Measurements from ENCODE around the gene STX3.
A peak's percentile ranks its signal among the peaks of the same experiment; 100 is the strongest.

Gene STX3

DNA sequence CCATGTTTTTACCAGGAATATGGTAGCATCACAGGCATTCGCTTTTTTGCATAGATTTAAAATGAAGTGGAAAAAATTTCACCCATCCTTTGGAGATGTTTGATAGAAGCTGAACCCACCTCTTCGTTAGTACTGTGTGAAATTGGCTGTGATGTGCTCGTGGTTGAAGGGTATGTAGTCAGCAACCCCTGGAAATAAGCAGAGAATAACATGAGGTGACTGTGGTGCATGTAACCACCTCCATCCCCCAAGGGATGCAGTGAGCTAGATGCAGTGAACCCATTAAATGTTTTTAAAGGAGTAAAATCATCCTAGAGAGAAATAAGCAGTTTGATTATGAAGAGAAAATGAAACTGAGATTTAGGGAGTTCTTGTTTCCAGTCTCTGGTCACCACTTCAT, 74.2 kb downstream of the STX3 start:
- TF ChIP-seq, protein P1, sequence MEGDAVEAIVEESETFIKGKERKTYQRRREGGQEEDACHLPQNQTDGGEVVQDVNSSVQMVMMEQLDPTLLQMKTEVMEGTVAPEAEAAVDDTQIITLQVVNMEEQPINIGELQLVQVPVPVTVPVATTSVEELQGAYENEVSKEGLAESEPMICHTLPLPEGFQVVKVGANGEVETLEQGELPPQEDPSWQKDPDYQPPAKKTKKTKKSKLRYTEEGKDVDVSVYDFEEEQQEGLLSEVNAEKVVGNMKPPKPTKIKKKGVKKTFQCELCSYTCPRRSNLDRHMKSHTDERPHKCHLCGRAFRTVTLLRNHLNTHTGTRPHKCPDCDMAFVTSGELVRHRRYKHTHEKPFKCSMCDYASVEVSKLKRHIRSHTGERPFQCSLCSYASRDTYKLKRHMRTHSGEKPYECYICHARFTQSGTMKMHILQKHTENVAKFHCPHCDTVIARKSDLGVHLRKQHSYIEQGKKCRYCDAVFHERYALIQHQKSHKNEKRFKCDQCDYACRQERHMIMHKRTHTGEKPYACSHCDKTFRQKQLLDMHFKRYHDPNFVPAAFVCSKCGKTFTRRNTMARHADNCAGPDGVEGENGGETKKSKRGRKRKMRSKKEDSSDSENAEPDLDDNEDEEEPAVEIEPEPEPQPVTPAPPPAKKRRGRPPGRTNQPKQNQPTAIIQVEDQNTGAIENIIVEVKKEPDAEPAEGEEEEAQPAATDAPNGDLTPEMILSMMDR (IDR thresholded peaks at IDR 0.05; ENCODE audit: low read depth, low read length), result no peak
- no peak for TF ChIP-seq EZH2phosphoT487 (IDR thresholded peaks at IDR 0.05; ENCODE audit: low read depth)
- peak overlapping the region; percentile 23; the same call in 1 of the 2 replicates for H3K4me2 ChIP-seq (ENCODE audit: low read length)
- no peaks in the 10 kb centered on the region for H4K20me1 ChIP-seq (ENCODE audit: insufficient read depth, low read length)
- peak overlapping the region; percentile 27; the same call in 1 of the 2 replicates for H2AFZ ChIP-seq (ENCODE audit: low read depth, low read length)
- H3K9ac ChIP-seq (ENCODE audit: low read length), result no peak overlapping the region
- no peak overlapping the region for H3K4me3 ChIP-seq (ENCODE audit: low read length)
- H3K79me2 ChIP-seq (ENCODE audit: low read length), result no peaks in the 10 kb centered on the region
- no peak overlapping the region for H3K27ac ChIP-seq (ENCODE audit: low read length)
- no peaks in the 10 kb centered on the region for H3K9me3 ChIP-seq (ENCODE audit: insufficient read depth, low read length)
- no peaks in the 10 kb centered on the region for H3K27me3 ChIP-seq (ENCODE audit: low read depth, low read length)
- H3K4me1 ChIP-seq (ENCODE audit: low read length), result no peaks in the 10 kb centered on the region
- H3K36me3 ChIP-seq (replicated peaks; ENCODE audit: low read depth, low read length), result no peaks in the 10 kb centered on the region

DNA sequence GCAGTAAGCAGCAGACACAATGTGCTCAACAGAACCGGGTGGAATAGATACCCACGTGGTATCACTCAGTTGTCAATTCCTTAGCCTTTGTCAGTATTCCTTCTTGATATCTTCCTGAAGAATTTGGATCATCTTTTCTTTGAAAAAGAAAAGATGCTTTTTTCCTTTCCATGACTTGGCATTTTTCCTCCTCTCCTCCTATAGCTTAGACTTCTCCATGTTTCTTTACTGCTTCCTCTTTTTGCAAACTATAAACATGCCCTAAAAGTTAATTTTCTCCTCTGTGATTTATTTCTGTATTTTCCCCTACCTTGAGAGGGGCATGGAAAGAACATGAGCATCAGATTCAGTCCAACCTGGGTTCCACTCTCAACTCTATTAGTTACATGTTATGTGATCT, 78.4 kb downstream of the STX3 start:
- TF ChIP-seq, protein P1 (IDR thresholded peaks at IDR 0.05; ENCODE audit: low read depth, low read length), result no peak
- no peak for TF ChIP-seq EZH2phosphoT487 (IDR thresholded peaks at IDR 0.05; ENCODE audit: low read depth)
- peaks cover 6% of the 10 kb centered on the region; the same call in 1 of the 2 replicates for H3K27me3 ChIP-seq (ENCODE audit: low read depth, low read length)
- no peaks in the 10 kb centered on the region for H3K36me3 ChIP-seq (replicated peaks; ENCODE audit: low read depth, low read length)
- no peaks in the 10 kb centered on the region for H3K4me1 ChIP-seq (ENCODE audit: low read length)
- no peak overlapping the region for H2AFZ ChIP-seq (ENCODE audit: low read depth, low read length)
- no peak overlapping the region for H3K4me2 ChIP-seq (ENCODE audit: low read length)
- H3K9ac ChIP-seq (ENCODE audit: low read length), result no peak overlapping the region
- H3K9me3 ChIP-seq (ENCODE audit: insufficient read depth, low read length), result no peaks in the 10 kb centered on the region
- H4K20me1 ChIP-seq (ENCODE audit: insufficient read depth, low read length), result no peaks in the 10 kb centered on the region
- H3K27ac ChIP-seq (ENCODE audit: low read length), result no peak overlapping the region
- no peaks in the 10 kb centered on the region for H3K79me2 ChIP-seq (ENCODE audit: low read length)
- no peak overlapping the region for H3K4me3 ChIP-seq (ENCODE audit: low read length)

DNA sequence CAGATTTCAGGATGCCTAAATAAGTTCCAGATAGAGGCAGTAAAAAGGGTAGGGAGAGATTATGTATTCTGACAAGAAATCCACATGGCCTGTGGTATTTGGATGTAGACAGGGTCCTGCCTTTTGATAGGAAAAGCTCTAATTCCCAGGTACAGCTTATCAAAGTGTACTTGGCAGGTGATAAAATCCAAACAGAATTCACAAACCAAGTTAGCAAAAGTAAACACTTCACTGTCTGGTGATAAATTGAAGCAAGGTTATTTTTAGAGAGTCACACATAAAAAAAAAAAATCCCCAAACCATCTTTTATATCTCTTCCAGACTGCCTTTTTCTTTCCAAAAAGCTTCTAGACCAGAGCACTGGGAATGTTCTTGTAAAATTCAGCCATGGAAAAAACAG, 84.4 kb downstream of the STX3 start:
- no peak overlapping the region for H3K27ac ChIP-seq (ENCODE audit: low read length)
- H3K79me2 ChIP-seq (ENCODE audit: low read length), result no peaks in the 10 kb centered on the region
- H3K36me3 ChIP-seq (replicated peaks; ENCODE audit: low read depth, low read length), result no peaks in the 10 kb centered on the region
- H3K9me3 ChIP-seq (ENCODE audit: insufficient read depth, low read length), result no peaks in the 10 kb centered on the region
- no peak overlapping the region for H3K9ac ChIP-seq (ENCODE audit: low read length)
- H3K4me3 ChIP-seq (ENCODE audit: low read length), result no peak overlapping the region
- H3K4me1 ChIP-seq (ENCODE audit: low read length), result no peaks in the 10 kb centered on the region
- no peaks in the 10 kb centered on the region for H4K20me1 ChIP-seq (ENCODE audit: insufficient read depth, low read length)
- peaks cover 6% of the 10 kb centered on the region; the same call in 1 of the 2 replicates for H3K27me3 ChIP-seq (ENCODE audit: low read depth, low read length)
- H2AFZ ChIP-seq (ENCODE audit: low read depth, low read length), result no peak overlapping the region
- TF ChIP-seq, protein P1 (IDR thresholded peaks at IDR 0.05; ENCODE audit: low read depth, low read length), result no peak
- TF ChIP-seq EZH2phosphoT487 (IDR thresholded peaks at IDR 0.05; ENCODE audit: low read depth), result no peak
- H3K4me2 ChIP-seq (ENCODE audit: low read length), result no peak overlapping the region

DNA sequence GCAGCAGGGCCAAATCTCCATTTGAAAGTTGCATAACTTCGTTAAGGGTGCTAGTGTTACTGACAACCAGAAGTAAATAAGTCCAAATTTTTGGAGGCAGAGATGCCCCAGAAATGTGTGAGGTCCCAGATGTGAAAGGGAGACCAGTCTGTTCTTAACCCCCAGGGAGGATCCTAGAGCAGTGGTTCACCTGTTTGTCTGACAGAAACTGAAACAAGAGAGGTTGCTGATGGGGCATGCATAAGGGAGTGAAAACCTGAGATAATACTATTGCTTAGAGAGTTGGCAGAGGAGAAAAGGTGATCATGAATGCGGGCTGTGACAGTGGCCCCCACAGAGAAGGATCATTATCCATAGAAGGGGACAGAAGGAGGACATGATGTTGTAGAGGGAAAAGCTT, 86.3 kb downstream of the STX3 start:
- Histone ChIP-seq H3K9ac (ENCODE audit: low read length) (no peak overlapping the region), H2AFZ (ENCODE audit: low read depth, low read length) (no peak overlapping the region), H3K4me3 (ENCODE audit: low read length) (no peak overlapping the region), H3K4me2 (ENCODE audit: low read length) (no peak overlapping the region), H4K20me1 (ENCODE audit: insufficient read depth, low read length) (no peaks in the 10 kb centered on the region), H3K9me3 (ENCODE audit: insufficient read depth, low read length) (no peaks in the 10 kb centered on the region), H3K27me3 (ENCODE audit: low read depth, low read length) (peaks cover 6% of the 10 kb centered on the region; the same call in 1 of the 2 replicates), H3K4me1 (ENCODE audit: low read length) (no peaks in the 10 kb centered on the region), H3K27ac (ENCODE audit: low read length) (no peak overlapping the region), H3K36me3 (replicated peaks; ENCODE audit: low read depth, low read length) (no peaks in the 10 kb centered on the region), H3K79me2 (ENCODE audit: low read length) (no peaks in the 10 kb centered on the region)
- no peak for TF ChIP-seq EZH2phosphoT487 (IDR thresholded peaks at IDR 0.05; ENCODE audit: low read depth)
- TF ChIP-seq, protein P1 (IDR thresholded peaks at IDR 0.05; ENCODE audit: low read depth, low read length), result no peak

Measured in OCI-LY3 (cell line).